H9 (cell line): Measurements from ENCODE around the gene KIF4A. TPM values are rescaled to one million over a fixed set of nuclear protein-coding genes. Genes with fewer than 3 reads are reported as not detected.
"Not testable (repeated sequence)": the region's sequence is repeated elsewhere in the genome, so short reads cannot be mapped to it uniquely, and the experiment has no call there.

Source experiments
- DNase-seq: peaks from one replicate; pipeline ENCODE4 v3.0.0-alpha.2; 2017
- H2AFZ ChIP-seq: one replicate; pipeline ENCODE4 v1.6.1; 2013; ENCODE audit warnings: mild to moderate bottlenecking, low read length, control low read depth, moderate library complexity
- H2AK5ac ChIP-seq: 2 replicates; pipeline ENCODE4 v1.6.1; 2013; ENCODE audit warnings: low read length, control low read depth, mixed read lengths; ENCODE audit not compliant: insufficient read length
- H2BK120ac ChIP-seq: one replicate; pipeline ENCODE4 v1.6.1; 2013; ENCODE audit warnings: low read depth, mild to moderate bottlenecking, low read length, control low read depth, inconsistent platforms; ENCODE audit not compliant: poor library complexity, severe bottlenecking
- H2BK12ac ChIP-seq: 2 replicates; pipeline ENCODE4 v1.6.1; 2013; ENCODE audit warnings: low read length, control low read depth, mixed read lengths, low read depth; ENCODE audit not compliant: insufficient read length
- H2BK15ac ChIP-seq: 2 replicates; pipeline ENCODE4 v1.6.1; 2013; ENCODE audit warnings: low read depth, low read length, control low read depth
- H2BK20ac ChIP-seq: one replicate; pipeline ENCODE4 v1.6.1; 2013; ENCODE audit warnings: low read depth, mild to moderate bottlenecking, low read length, control low read depth, inconsistent platforms; ENCODE audit not compliant: poor library complexity, severe bottlenecking
- H2BK5ac ChIP-seq: 2 replicates; pipeline ENCODE4 v1.6.1; 2013; ENCODE audit warnings: low read length, control low read depth, mixed read lengths; ENCODE audit not compliant: insufficient read length
- H3K14ac ChIP-seq: 2 replicates; pipeline ENCODE4 v1.6.1; 2013; ENCODE audit warnings: low read length, control low read depth; ENCODE audit not compliant: insufficient read depth
- H3K18ac ChIP-seq: 2 replicates; pipeline ENCODE4 v1.6.1; 2013; ENCODE audit warnings: low read depth, mild to moderate bottlenecking, mixed read lengths, low read length, control low read depth; ENCODE audit not compliant: insufficient read length
- H3K23ac ChIP-seq: 2 replicates; pipeline ENCODE4 v1.6.1; 2013; ENCODE audit warnings: low read length, control low read depth, mixed read lengths, low read depth; ENCODE audit not compliant: insufficient read length
- H3K23me2 ChIP-seq: 2 replicates; pipeline ENCODE4 v1.6.1; 2013; ENCODE audit warnings: low read depth, mild to moderate bottlenecking, mixed read lengths, low read length, control low read depth; ENCODE audit not compliant: insufficient read length, poor library complexity, severe bottlenecking
- H3K27ac ChIP-seq: 2 replicates; pipeline ENCODE4 v1.5.1; 2013; ENCODE audit warnings: low read length, control low read depth, mixed read lengths, low read depth; ENCODE audit not compliant: insufficient read length
- H3K27me3 ChIP-seq: 2 replicates; pipeline ENCODE4 v1.6.1; 2013; ENCODE audit warnings: low read length, control low read depth, inconsistent platforms; ENCODE audit not compliant: insufficient read depth
- H3K4ac ChIP-seq: 2 replicates; pipeline ENCODE4 v1.6.1; 2013; ENCODE audit warnings: low read depth, mild to moderate bottlenecking, control low read depth, inconsistent platforms, low read length, moderate library complexity
- H3K4me1 ChIP-seq: 2 replicates; pipeline ENCODE4 v1.6.1; 2013; ENCODE audit warnings: low read length, control low read depth, inconsistent platforms; ENCODE audit not compliant: insufficient read depth
- H3K4me2 ChIP-seq: 2 replicates; pipeline ENCODE4 v1.6.1; 2013; ENCODE audit warnings: low read length, control low read depth, mixed read lengths; ENCODE audit not compliant: insufficient read length, insufficient read depth
- H3K56ac ChIP-seq: 2 replicates; pipeline ENCODE4 v1.6.1; 2013; ENCODE audit warnings: low read depth, mild to moderate bottlenecking, mixed read lengths, low read length, control low read depth; ENCODE audit not compliant: insufficient read length
- H3K79me1 ChIP-seq: 2 replicates; pipeline ENCODE4 v1.6.1; 2013; ENCODE audit warnings: low read depth, mild to moderate bottlenecking, moderate library complexity, low read length, control low read depth, inconsistent platforms; ENCODE audit not compliant: insufficient read depth, poor library complexity, severe bottlenecking
- H3K79me2 ChIP-seq: 2 replicates; pipeline ENCODE4 v1.6.1; 2013; ENCODE audit warnings: low read length, control low read depth, inconsistent platforms; ENCODE audit not compliant: insufficient read depth
- H3K9ac ChIP-seq: 2 replicates; pipeline ENCODE4 v1.6.1; 2013; ENCODE audit warnings: low read length, control low read depth, mixed read lengths; ENCODE audit not compliant: insufficient read length; ENCODE audit errors: extremely low read depth
- H3K9me3 ChIP-seq: one replicate; pipeline ENCODE4 v1.6.1; 2013; ENCODE audit warnings: low read depth, low read length, inconsistent platforms; ENCODE audit not compliant: control insufficient read depth
- H3T11ph ChIP-seq: one replicate; pipeline ENCODE4 v1.6.1; 2013; ENCODE audit warnings: mild to moderate bottlenecking, low read length, control low read depth, inconsistent platforms
- H4K20me1 ChIP-seq: one replicate; pipeline ENCODE4 v1.6.1; 2013; ENCODE audit not compliant: control insufficient read depth, insufficient read length, insufficient read depth
- H4K5ac ChIP-seq: 2 replicates; pipeline ENCODE4 v1.6.1; 2013; ENCODE audit warnings: low read depth, mild to moderate bottlenecking, mixed read lengths, low read length, control low read depth; ENCODE audit not compliant: insufficient read length
- H4K8ac ChIP-seq: replicated peaks from 2 replicates; pipeline ENCODE4 v1.6.1; 2013; ENCODE audit warnings: low read length, control low read depth, mixed read lengths, low read depth; ENCODE audit not compliant: insufficient read length
- H4K91ac ChIP-seq: 2 replicates; pipeline ENCODE4 v1.6.1; 2013; ENCODE audit warnings: low read depth, mild to moderate bottlenecking, moderate library complexity, mixed read lengths, low read length, control low read depth; ENCODE audit not compliant: insufficient read length
- H3K27ac Mint-ChIP-seq, 3 experiments: 2 replicates in 2 of 3; 3 replicates in 1 of 3; pipeline ENCODE4 v1.8.0; 2020 to 2021; ENCODE audit warnings: mixed read lengths in 3 of 3, mild to moderate bottlenecking in 1 of 3, moderate library complexity in 1 of 3
- H3K27me3 Mint-ChIP-seq: 2 replicates; pipeline ENCODE4 v1.8.0; 2021; ENCODE audit warnings: low read depth, mild to moderate bottlenecking, moderate library complexity, mixed read lengths
- H3K36me3 Mint-ChIP-seq, 3 experiments: 2 replicates in 2 of 3; 3 replicates in 1 of 3; pipeline ENCODE4 v1.8.0; 2020 to 2021; ENCODE audit warnings: low read depth in 3 of 3, mixed read lengths in 3 of 3; ENCODE audit not compliant: insufficient read depth in 1 of 3
- H3K4me1 Mint-ChIP-seq, 2 experiments: 2 replicates each; pipeline ENCODE4 v1.8.0; 2020; ENCODE audit warnings: mixed read lengths in 2 of 2
- H3K4me3 Mint-ChIP-seq, 2 experiments: 2 replicates in 1 of 2; 3 replicates in 1 of 2; pipeline ENCODE4 v1.8.0; 2020 to 2021; ENCODE audit warnings: mild to moderate bottlenecking in 2 of 2, mixed read lengths in 2 of 2, moderate library complexity in 1 of 2
- H3K9me3 Mint-ChIP-seq, 2 experiments: 2 replicates in 1 of 2; 3 replicates in 1 of 2; pipeline ENCODE4 v1.8.0; 2020; ENCODE audit warnings: mild to moderate bottlenecking in 2 of 2, mixed read lengths in 2 of 2, moderate library complexity in 1 of 2
- WGBS: extraction: QIAGEN DNeasy Blood & Tissue Kit; methylation state at CpG from one replicate; pipeline ENCODE4 v1.1.7; 2013; ENCODE audit warnings: missing lambda C conversion rate, low lambda C conversion rate, mixed read lengths; ENCODE audit not compliant: insufficient read length; ENCODE audit errors: extremely low coverage; 5-methylcytosine and 5-hydroxymethylcytosine counted together
- total RNA-seq: library from RNA; stranded (reverse); gene quantifications from 2 replicates; pipeline ENCODE4 v1.2.1, GENCODE V29; 2021
- TF ChIP-seq, protein P1 (sequence below): fragments of 200-600 bp; sonication (generic); conservative IDR thresholded peaks from 3 replicates; pipeline ENCODE4 v1.8.0; 2021; ENCODE audit warnings: antibody characterized with exemption, mild to moderate bottlenecking

The KIF4A gene
- total RNA-seq, 1 experiment from 2014 or later, result 41.8 TPM

DNA sequence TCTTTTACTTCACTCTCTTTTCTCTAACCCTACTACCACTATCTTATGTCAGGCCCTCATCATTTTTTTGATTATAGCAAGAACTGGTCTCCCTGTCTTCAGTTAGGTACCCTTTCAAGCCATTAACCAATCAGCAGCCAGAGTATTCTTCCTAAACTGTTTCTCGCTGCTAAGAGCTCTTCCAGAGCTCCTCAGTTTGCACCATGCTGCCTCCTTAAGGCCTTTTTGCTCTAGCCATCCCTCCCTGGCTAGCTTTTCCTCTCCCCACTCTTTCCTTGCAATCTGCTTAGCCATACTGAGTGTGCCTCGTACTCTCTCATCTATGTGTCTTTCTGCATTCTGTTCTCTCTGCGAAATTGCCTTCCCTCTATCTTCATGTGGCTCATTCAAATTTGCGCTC, 32.9 kb downstream of the KIF4A start:
- no peaks in the 10 kb centered on the region for H3K79me1 ChIP-seq
- H2BK120ac ChIP-seq, result no peak overlapping the region
- H3K27ac ChIP-seq, result no peak overlapping the region
- H3K14ac ChIP-seq, result no peak overlapping the region
- H3K23me2 ChIP-seq, result no peaks in the 10 kb centered on the region
- H3K79me2 ChIP-seq, result no peaks in the 10 kb centered on the region
- no peak overlapping the region for H3K23ac ChIP-seq
- no peak overlapping the region for H3K4ac ChIP-seq
- H3K9ac ChIP-seq, result no peak overlapping the region
- H3K4me1 ChIP-seq, result no peaks in the 10 kb centered on the region
- peaks cover 23% of the 10 kb centered on the region for H3K9me3 ChIP-seq
- H2BK15ac ChIP-seq, result no peak overlapping the region
- Mint-ChIP-seq H3K9me3 (peaks cover 38 to 43% of the 10 kb centered on the region in 2 experiments), H3K36me3 (peaks cover 2 to 15% (median 7%) of the 10 kb centered on the region in 3 experiments; a peak in 4 of 7 replicates), H3K4me3 (no peak overlapping the region), H3K4me1 (no peaks in the 10 kb centered on the region), H3K27ac (peak overlapping the region in 2 of 3 experiments; percentile 19 to 21; a peak in 1 of 7 replicates), H3K27me3 (no peaks in the 10 kb centered on the region)
- H4K91ac ChIP-seq, result no peak overlapping the region
- no peak overlapping the region for H2AFZ ChIP-seq
- no peak overlapping the region for H3K18ac ChIP-seq
- no CpG with 5 or more reads among the region's 4 CpGs for WGBS
- no peak overlapping the region for H2AK5ac ChIP-seq
- H4K20me1 ChIP-seq, result no peaks in the 10 kb centered on the region
- H3K4me2 ChIP-seq, result no peak overlapping the region
- H2BK20ac ChIP-seq, result no peak overlapping the region
- H4K5ac ChIP-seq, result no peak overlapping the region
- no peaks in the 10 kb centered on the region for H3K27me3 ChIP-seq
- no peak overlapping the region for H2BK5ac ChIP-seq
- H3K56ac ChIP-seq, result no peak overlapping the region
- H3T11ph ChIP-seq, result no peak overlapping the region
- no peak for DNase-seq
- no peak overlapping the region for H4K8ac ChIP-seq
- no peak overlapping the region for H2BK12ac ChIP-seq
- TF ChIP-seq, protein P1, sequence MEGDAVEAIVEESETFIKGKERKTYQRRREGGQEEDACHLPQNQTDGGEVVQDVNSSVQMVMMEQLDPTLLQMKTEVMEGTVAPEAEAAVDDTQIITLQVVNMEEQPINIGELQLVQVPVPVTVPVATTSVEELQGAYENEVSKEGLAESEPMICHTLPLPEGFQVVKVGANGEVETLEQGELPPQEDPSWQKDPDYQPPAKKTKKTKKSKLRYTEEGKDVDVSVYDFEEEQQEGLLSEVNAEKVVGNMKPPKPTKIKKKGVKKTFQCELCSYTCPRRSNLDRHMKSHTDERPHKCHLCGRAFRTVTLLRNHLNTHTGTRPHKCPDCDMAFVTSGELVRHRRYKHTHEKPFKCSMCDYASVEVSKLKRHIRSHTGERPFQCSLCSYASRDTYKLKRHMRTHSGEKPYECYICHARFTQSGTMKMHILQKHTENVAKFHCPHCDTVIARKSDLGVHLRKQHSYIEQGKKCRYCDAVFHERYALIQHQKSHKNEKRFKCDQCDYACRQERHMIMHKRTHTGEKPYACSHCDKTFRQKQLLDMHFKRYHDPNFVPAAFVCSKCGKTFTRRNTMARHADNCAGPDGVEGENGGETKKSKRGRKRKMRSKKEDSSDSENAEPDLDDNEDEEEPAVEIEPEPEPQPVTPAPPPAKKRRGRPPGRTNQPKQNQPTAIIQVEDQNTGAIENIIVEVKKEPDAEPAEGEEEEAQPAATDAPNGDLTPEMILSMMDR, result no peak

DNA sequence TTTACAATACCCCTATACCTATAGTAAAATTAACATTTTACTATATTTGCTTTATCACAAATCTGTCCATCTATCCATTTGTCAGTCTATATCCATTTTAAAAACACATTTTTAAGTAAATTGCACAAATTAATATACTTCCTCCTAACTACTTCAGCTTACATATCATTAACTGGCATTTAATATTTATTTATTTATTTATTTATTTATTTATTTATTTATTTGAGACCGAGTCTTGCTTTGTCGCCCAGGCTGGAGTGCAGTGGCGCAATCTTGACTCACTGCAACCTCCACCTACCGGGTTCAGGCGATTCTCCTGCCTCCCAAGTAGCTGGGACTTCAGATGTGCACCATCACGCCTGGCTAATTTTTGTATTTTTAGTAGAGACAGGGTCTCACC, 33.7 kb downstream of the KIF4A start:
- H3K27ac ChIP-seq, H4K5ac ChIP-seq, H3K14ac ChIP-seq, H3K79me1 ChIP-seq, H3K56ac ChIP-seq, H2BK12ac ChIP-seq, H3K79me2 ChIP-seq, H3K23ac ChIP-seq, H3K27me3 Mint-ChIP-seq, H2BK20ac ChIP-seq, H3K18ac ChIP-seq, H3K4me2 ChIP-seq, H3T11ph ChIP-seq, H2AK5ac ChIP-seq, H3K4me3 Mint-ChIP-seq, H3K4me1 Mint-ChIP-seq, H2BK5ac ChIP-seq, H2BK15ac ChIP-seq, H4K20me1 ChIP-seq, H3K9ac ChIP-seq, H4K91ac ChIP-seq, H3K23me2 ChIP-seq, H2BK120ac ChIP-seq, H3K4me1 ChIP-seq, H3K27ac Mint-ChIP-seq, H2AFZ ChIP-seq, H4K8ac ChIP-seq, DNase-seq, H3K4ac ChIP-seq, H3K27me3 ChIP-seq: not testable (repeated sequence)
- Mint-ChIP-seq H3K9me3 (peaks cover 36 to 41% of the 10 kb centered on the region in 2 experiments), H3K36me3 (peaks cover 2 to 12% (median 8%) of the 10 kb centered on the region in 3 experiments; a peak in 3 of 7 replicates)
- H3K9me3 ChIP-seq, result peaks cover 23% of the 10 kb centered on the region
- no CpG with 5 or more reads among the region's 6 CpGs for WGBS
